Astrocyte of the spinal cord (primary cell): ENCODE results near the gene TIAM1.

Source experiments
- DNase-seq: peaks from one replicate; pipeline ENCODE4 v3.0.0; 2011; ENCODE audit warnings: low read depth, low spot score
- H3K4me3 ChIP-seq: 2 replicates; pipeline ENCODE4 v1.5.1; 2011; ENCODE audit warnings: low read depth, mild to moderate bottlenecking, low read length, moderate library complexity
- CTCF ChIP-seq: IDR thresholded peaks from 2 replicates; pipeline ENCODE4 v1.5.1; 2012; ENCODE audit warnings: low read depth, mild to moderate bottlenecking, low read length, inconsistent platforms
- in situ Hi-C: cut with HindIII; loops from 2 replicates; pipeline ENCODE4 v1.10.0; 2017; ENCODE audit warnings: low sequenced_read_pairs

The TIAM1 gene

GRCh38 chr21:31281561-31281960 is 62.5 kb downstream of the TIAM1 start:
- no peak for DNase-seq
- in situ Hi-C loops = no loop called here

GRCh38 chr21:31279986-31280385 is 64.1 kb downstream of the TIAM1 start:
- no peak for TF ChIP-seq CTCF
- no peak for DNase-seq
- in situ Hi-C loops = no loop called here
- no peak overlapping the region for H3K4me3 ChIP-seq

More at GRCh38 chr21:31281561-31281960, 62.5 kb downstream of the TIAM1 start:
- H3K4me3 ChIP-seq = no peak overlapping the region
- no peak for TF ChIP-seq CTCF

GRCh38 chr21:31279214-31279613 is 64.8 kb downstream of the TIAM1 start:
- in situ Hi-C loops = no loop called here
- no peak for TF ChIP-seq CTCF
- no peak overlapping the region for H3K4me3 ChIP-seq
- DNase-seq = no peak

GRCh38 chr21:31278511-31279130 is 65.4 kb downstream of the TIAM1 start:
- TF ChIP-seq CTCF = no peak
- H3K4me3 ChIP-seq = no peak overlapping the region
- DNase-seq = peak; percentile 43
- in situ Hi-C loops = no loop called here

GRCh38 chr21:31276663-31277062 is 67.4 kb downstream of the TIAM1 start:
- DNase-seq = no peak
- no peak for TF ChIP-seq CTCF
- in situ Hi-C loops = no loop called here
- no peak overlapping the region for H3K4me3 ChIP-seq

GRCh38 chr21:31275901-31276300 is 68.2 kb downstream of the TIAM1 start:
- no peak overlapping the region for H3K4me3 ChIP-seq
- no peak for DNase-seq
- no peak for TF ChIP-seq CTCF
- in situ Hi-C loops = no loop called here
